DMS53 treated with DMSO at 0.1 percent for 48 hours (cell line): ENCODE results near the gene INHA.

Source experiments
- DNase-seq: peaks from one replicate; lab custom pipeline; 2025; ENCODE audit not compliant: unreplicated experiment; lab: John Stamatoyannopoulos, UW

Gene INHA

GRCh38 chr2:219608399-219608964, 36.4 kb downstream of the INHA start:
- no peak for DNase-seq

- DNase-seq, result no peak
These were observed 37.1 kb downstream of the INHA start for GRCh38 chr2:219609149-219609750.

GRCh38 chr2:219611306-219611705, 39.2 kb downstream of the INHA start:
- DNase-seq, result no peak

- no peak for DNase-seq
These were observed 39.9 kb downstream of the INHA start for GRCh38 chr2:219611866-219612576.

- no peak for DNase-seq
These were observed 40.6 kb downstream of the INHA start for GRCh38 chr2:219612577-219613286.

GRCh38 chr2:219613461-219614070, 41.5 kb downstream of the INHA start:
- no peak for DNase-seq

GRCh38 chr2:219614076-219614860, 42.2 kb downstream of the INHA start:
- DNase-seq, result no peak

GRCh38 chr2:219615036-219615435, 42.9 kb downstream of the INHA start:
- DNase-seq, result no peak

GRCh38 chr2:219615894-219616293, 43.8 kb downstream of the INHA start:
- DNase-seq, result no peak

GRCh38 chr2:219616550-219616949, 44.4 kb downstream of the INHA start:
- DNase-seq, result no peak

- DNase-seq, result no peak
These were observed 46.6 kb downstream of the INHA start for GRCh38 chr2:219618733-219619122.

- no peak for DNase-seq
These were observed 47.1 kb downstream of the INHA start for GRCh38 chr2:219619235-219619634.

GRCh38 chr2:219620546-219620945, 48.4 kb downstream of the INHA start:
- no peak for DNase-seq

- DNase-seq, result no peak
These were observed 49.8 kb downstream of the INHA start for GRCh38 chr2:219621935-219622334.

- no peak for DNase-seq
These were observed 50.4 kb downstream of the INHA start for GRCh38 chr2:219622472-219622871.

- no peak for DNase-seq
These were observed 52.5 kb downstream of the INHA start for GRCh38 chr2:219624565-219624964.

- DNase-seq, result no peak
These were observed 53.1 kb downstream of the INHA start for GRCh38 chr2:219625179-219625578.
